NCI-H2107 treated with DMSO at 0.1 percent for 48 hours (cell line): ENCODE measurements around the gene KRT6C.
"Not testable (repeated sequence)": the region's sequence is repeated elsewhere in the genome, so short reads cannot be mapped to it uniquely, and the experiment has no call there.

ENCODE experiments used
- DNase-seq: peaks from one replicate; lab custom pipeline; 2025; ENCODE audit not compliant: unreplicated experiment; lab: John Stamatoyannopoulos, UW

The KRT6C gene

DNA sequence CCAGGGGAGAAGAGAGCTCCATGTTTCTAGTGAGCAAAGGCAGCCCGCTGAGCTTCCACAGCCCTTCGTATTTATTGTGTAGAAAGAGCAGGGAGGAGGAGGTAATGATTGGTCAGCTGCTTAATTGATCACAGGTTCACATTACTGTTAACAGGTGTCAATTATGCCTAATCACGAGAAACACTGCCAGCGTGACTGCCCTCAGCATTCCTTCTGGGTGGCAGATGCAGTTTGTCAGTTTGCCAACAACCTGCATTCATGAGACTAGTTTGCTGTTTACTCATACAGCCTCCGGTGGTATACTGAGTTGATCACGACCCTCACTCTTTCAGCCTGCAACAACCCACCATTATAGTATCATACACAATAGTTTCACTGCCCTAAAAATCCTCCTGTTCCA lies 27.0 kb upstream of the KRT6C start:
- DNase-seq, result not testable (repeated sequence)

DNA sequence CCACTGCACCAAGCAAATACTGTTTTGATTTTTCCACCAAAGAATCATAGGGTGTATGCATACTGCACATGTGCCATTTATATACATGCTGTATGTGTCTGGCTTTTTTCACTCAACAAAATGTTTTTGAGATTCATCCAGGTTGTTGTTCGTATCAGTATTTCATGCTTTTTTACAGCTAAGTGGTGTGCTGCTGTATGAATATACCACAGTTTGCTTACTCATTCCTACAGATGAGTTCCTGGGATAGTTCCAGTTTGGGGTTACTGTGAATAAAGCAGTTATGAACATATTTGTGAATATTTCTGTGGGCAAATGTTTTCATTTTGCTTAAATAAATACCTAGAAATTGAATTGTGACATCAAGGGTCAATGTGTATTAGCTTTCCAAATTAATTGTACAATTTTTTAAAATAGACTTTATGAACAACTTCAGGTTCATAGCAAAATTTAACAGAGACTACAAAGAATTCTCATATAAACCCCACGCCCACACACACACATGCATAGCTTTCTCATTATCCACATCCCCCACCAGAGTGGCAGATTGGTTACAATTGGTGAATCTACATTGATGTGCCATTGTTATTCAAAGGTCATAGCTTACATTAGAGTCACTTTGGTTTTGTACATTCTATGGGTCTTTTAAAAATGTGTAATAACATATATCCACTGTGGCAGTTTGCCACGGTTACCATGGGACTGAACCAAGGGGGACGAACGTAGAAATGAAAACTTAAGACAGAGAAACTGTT lies 26.4 kb upstream of the KRT6C start:
- DNase-seq, result no peak

DNA sequence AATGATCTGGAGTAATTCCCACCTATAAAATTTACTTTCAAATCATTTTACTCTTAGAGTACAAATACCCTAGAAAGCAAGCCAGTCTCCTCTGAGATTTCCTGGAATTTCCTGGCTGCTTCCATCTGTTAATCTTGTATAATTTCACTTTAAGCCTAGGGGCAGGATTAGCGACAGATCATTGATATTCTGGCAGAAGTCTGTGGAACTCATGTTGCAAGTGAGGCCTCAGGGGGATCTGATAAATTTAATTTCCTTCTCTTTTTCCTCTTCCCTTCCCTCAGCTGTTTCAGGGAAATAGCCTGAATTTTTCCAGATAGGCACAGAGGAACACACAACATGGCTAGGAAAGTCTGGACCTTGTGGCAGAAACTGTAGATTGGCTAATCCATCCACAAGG lies 25.3 kb upstream of the KRT6C start:
- DNase-seq, result no peak

DNA sequence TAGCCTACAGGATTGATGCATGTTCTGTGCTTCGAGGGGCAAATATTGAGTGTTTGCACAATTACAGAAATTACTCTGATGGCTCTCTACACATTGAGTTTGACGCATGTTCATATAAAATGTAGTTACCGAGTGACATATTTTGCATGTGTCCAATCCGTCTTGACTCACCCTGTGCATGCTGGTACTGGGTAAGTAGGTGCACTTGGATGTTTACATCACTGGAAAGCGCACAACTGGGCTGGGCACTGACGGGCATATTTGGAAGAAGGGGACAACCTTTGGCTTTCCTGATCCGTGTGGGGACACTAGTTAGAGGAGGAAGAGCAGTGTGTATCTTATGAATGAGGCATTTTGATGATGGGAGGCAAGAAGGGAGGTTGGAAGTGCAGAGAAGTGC lies 24.4 kb upstream of the KRT6C start:
- DNase-seq, result no peak

DNA sequence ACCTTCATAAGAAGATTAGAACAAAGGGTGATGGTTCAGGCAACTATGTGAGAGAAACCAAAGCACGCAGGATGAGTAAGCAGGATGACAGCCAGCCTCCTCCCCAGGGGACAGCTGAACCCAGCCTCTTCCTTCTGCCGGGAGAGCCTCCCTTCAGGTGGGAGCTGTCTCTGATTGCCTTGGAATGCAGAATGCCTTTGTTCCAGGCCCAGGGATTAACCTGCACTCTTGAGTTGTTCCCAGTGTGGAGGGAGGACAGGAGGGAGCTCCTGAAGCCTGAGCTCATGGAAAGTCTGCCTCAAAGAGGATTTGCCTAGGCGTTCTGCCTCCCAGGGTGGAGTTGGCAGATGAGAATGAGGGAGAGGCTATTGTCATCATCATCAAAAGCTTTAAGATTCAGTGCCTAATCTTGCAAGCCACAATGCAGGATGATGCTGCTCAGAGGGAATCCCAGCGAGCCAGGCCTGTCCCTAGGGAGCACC lies 23.0 kb upstream of the KRT6C start:
- DNase-seq, result no peak

DNA sequence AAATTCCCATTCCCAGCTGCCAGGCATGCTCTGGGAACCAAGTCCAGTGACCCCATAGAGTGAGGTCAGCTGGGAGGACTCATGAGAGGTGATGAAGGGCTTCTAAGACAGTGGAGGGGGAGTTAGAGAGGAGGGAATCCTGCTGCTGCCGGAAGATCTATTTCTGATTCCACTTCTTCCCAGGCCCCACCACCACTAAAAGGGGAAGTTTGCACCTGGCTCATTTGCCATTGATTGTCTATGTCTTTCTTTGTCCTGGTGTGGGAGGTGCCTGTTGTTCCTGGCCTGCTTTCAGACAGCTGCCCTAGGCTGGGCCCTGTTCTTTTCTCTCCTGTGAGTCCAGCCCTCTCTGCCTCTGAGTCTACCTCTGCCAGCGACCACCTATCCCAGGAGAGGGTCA lies 22.4 kb upstream of the KRT6C start:
- DNase-seq, result peak; percentile 83

DNA sequence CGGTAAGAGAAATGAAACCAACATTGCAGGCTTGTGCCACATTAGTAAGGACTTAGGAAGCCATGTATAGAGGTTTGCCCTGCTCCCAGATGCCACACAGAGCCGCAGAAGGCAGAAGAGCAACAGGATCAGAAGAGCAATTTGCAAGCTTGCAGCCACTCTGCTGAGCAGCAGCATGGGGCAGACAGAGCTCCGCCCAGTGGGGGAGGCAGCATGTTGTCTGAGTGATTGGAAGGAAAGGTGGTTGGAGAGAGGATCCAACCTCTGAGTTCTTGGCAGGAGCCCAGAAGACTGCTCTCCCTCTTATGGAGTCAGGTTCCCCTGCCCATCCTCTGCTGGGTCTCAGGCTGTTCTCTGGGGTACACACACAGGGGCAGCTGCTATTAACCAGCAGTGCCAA lies 21.8 kb upstream of the KRT6C start:
- peak; percentile 96 for DNase-seq

DNA sequence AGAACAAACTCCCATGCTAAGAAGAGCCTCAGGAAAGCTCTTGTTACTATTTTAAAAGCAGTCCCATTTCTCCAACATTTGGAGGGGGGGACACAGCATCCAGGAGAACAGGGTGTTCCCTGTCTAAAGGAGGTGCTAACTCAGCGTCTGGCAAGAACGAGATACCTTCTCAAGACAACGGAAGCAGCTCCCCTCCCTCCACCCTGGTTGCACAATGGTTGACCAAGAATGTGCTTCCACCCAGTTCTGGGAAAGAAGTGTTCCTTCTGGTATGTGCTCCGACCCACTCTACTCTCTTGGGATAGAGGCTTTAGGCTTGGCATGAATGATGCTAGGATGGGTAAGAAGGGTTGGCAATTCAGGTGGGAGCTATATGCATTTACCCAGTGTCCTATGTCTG lies 20.9 kb upstream of the KRT6C start:
- no peak for DNase-seq

DNA sequence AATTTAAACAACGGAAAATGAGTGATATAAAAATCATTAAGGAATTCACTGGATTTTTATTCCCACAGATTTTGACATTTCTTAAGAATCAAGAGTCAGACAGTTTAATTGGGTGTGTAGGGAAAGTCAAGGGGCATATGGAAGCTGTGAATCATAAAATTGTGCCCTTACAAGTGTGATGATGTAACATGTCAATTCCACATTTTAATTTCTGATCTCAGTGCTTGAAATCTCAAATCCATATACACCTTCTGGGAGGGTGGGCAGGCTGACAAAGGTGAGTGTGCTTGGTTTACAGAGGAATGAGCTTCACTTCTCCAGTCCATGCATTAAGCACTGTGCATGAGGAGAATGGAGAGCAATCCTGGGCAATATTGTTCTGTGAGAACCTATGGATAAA lies 20.5 kb upstream of the KRT6C start:
- DNase-seq, result no peak

DNA sequence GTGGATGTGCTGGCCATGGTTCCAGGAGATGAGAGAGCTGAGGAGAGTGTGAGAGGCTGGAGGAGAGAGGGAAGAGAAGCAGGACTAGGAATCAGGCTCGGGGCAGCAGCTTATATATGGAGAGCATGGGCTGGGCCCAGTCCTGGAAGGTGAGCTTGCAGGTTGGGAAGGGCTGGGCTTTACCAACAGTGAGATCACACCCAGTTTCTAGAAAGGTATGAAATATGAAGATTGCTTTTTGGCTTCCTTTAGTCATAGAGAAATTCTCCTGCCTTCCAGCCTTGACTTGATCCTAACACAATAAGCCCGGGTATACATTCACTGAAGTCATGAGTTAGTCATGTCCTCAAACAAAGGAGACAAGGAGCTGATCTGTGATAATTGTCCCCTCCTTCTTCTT lies 19.6 kb upstream of the KRT6C start, which contains the start of gene KRT6A:
KRT6A (minus strand) TSS at position 86 of the 400 bp plus-strand sequence; CDS start at position 17, 69 bp downstream.
- DNase-seq, result no peak

DNA sequence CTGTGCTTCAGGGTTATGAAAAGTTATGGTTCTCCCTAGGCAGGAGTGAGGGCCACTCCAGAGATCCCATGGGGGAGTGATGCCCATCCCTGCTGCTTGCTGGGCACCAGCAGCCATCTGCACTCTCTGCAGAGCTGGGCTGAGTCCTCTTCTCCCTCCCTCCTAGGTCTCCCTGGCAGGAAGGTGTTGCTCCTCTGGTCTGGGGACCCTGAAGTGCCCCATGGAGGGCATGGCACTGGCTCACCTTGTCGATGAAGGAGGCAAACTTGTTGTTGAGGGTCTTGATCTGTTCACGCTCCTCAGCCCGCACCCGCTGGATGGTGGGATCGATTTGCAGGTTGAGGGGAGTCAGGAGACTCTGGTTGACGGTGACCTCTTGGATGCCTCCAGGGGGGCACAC lies 18.8 kb upstream of the KRT6C start:
- DNase-seq, result not testable (repeated sequence)

DNA sequence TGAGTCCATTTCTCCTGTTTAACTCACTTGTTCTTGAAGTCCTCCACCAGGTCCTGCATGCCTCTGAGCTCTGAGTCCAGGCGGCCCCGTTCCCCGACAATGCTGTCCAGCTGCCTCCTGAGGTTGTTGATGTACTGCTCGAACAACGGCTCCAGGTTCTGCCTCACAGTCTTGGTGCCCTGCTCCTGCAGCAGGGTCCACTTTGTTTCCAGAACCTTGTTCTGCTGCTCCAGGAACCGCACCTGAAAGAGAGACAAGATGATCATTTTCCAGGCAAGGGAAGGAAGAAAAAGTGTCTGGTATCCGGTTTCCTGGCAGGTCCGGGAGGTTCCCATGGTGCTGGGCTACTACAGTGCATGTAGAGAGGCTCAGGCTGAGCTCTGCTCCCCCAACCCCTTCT lies 17.9 kb upstream of the KRT6C start:
- DNase-seq, result not testable (repeated sequence)

DNA sequence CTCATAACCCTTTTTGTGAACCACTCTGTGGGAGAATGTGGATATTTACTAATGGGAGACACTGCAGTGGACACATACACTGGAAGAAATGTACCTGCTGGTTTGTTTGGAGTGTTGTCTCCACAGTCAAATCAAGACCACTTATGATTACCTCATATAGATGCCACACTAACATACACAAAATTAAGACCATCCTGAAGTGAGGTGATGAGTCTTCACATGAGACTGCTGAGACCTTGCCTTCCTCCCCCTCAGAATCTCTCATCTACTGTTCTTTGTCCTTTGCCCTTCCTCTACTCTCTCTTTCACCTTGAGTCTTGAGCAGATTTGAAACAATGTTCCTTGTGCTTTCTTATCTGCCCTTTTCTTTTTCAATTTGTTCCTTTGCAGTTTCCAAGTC lies 15.1 kb upstream of the KRT6C start:
- no peak for DNase-seq

DNA sequence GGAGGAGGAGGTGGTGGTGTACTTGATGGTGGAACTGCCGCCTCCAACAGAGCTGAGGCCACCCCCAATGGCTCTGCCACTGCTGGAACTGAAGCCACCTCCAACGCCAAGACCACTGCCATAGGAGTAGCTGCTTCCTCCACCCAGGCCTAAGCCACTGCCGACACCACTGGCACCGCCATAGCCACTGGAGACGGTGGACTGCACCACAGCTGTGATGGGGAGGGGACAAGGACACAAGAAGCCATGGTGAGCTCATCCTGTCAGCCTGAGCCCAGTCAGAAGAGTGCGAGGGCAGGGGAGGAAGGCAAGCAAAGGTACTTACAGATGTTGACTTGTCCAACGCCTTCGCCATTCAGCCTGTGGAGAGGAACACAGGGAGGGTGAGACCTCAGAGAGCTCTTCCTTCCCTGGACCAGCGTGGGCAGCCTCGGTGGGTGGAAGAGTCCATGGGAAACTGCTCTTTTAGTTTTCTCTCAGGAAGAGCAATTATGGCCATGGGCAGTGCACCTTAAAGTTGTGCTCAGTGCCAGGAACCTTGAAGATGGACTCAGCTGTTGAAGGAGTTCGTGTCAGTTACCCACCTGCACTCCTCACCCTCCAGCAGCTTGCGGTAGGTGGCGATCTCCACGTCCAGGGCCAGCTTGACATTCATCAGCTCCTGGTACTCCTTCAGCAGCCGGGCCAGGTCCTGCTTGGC lies 14.3 kb upstream of the KRT6C start:
- DNase-seq, result not testable (repeated sequence)

DNA sequence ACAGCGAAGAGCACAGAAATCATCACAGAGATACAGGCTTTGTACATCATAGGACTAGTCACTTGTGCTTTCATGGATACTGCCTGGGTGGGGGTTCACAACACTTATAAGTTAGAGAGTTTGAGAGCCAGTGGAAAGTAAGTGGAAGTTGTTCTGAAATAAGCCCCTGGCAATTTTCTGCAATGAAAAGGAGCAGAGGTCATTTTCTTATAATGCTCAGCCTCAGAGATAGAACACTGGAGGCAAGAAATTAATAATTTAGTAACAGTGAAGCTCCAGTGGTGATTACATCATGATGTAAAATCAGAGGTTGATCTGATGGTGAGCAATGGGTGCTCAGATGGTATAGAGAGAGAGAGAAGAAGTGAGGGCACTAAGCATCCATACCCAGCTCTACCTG lies 13.6 kb upstream of the KRT6C start:
- DNase-seq, result no peak

DNA sequence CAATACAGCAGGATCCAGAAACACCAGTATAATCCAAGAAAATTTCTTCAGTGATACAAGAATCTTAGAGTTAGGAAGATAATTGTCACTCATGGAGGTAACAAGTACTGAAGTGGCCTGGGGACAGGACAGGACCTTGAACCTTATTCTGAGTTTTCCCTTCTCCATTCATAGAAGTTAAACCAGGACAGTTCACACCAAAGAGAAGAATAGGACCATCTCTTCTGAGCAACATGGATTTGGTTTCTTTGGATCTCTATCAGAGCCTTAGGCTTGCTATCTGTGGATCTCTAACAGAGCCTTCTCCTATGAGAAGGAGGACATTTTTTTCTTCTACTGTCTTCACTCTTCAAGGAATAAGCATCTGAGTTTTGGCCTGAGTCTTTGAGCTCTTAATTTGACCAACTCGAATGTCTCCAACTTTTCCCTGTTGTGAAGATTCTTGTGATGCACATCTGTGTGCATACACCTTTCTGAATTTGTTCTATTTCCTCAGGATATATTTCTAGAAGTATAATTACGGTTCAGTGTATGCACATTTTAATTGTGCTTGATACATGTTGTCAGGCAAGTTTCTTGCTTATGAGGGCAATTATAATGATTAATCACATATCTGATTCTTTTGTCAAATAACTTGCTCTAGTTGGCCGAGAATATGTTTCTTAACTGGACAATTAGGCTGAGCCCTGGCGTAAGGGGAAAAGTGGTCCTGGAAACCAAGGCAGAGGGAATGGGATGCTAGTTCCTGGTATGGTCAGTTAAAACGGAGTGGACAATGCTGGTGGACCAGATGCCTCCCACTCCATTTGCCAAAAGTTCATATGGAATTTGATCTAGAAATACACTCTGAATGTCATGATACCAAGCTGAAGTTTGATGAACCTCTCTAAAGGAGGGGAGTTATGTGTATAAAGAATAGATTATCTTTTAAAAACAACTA lies 12.8 kb upstream of the KRT6C start:
- no peak for DNase-seq

DNA sequence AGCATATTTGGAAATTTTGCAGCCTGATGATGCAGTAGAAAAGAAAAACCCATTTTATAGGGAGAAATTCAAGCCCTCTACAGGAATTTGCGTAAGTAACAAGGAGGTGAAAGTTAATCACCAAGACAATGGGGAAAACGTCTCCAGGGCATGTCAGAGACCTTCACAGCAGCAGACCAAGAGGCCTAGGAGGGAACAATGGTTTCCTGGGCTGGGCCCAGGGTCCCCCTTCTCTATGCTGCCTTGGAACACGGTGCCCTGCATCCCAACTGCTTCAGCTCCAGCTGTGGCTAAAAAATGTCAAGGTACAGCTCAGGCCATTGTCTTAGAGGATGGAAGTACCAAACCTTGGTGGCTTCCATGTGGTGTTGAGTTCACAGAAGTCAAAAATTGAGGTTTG lies 6.5 kb upstream of the KRT6C start:
- no peak for DNase-seq

DNA sequence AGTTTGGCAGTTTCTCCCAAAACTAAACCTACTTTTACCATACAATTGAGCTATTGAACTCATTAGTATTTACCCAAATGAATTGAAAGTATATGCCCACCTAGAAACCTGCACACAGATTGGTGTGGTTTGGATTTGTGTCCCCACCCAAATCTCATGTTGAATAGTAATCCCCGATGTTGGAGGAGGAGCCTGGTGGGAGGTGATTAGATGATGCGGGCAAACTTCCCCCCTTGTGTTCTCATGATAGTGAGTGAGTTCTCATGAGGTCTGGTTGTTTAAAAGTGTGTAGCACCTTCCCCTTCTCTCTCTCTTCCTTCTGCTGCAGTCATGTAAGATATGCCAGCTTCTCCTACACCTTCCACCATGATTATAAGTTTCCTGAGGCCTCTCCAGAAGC lies 4.0 kb upstream of the KRT6C start:
- no peak for DNase-seq

DNA sequence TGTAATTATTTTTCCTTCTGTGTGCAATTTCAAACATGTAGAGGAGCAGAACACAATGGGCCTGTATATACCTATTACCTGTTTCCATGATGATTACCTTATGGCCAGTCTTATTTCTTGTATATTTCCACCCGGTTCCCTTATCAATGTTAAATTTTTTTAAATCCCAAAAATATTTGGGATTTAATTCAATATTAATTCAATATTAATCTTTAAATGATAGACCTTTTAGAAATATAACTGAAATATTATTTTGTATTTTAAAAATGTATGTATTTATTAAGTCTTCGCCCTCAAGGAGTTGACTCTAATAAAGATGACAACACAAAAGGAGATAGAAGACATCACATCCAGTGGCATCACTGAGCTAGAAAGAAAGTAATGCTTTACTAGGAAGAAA lies 607 bp upstream of the KRT6C start:
- no peak for DNase-seq

DNA sequence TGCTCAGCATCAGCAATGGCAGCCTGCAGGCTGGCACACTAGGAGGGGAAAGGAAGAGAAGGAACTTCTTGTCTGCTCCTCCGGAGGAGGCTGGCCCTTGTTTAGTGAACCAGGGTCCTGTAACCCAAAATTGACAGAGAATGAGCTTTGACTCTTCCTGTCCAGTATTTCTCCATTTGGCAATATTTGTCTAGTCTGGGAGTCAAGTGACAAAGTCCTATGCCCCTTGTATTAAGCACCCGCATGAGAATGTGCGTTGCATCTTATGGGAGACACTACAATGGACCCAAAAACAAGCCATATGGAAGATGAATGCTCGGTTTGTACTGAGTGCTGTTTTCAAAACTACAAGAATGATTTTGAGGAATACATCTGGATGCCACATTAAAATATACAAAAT lies 3.8 kb downstream of the KRT6C start:
- no peak for DNase-seq

DNA sequence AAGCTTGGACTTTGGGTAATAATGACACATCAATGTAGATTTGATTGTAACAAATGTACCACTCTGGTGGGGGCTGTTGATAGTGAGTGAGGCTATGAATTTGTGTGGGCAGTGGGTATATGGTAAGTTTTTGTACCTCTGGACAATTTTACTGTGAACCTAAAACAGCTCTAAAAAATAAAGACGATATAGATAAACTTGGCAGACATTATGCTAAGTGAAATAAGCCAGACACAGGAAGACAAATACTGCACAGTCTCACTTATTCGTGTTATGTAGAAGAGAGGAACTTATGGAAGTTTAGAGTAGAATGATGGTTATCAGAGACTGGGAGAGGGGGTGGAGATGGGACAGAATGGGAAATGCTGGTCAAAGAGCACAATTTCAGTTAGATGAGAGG lies 8.7 kb downstream of the KRT6C start:
- no peak for DNase-seq
